GM23338 (cell line): Measurements from ENCODE around the gene VENTX. TPM values are rescaled to one million over a fixed set of nuclear protein-coding genes. Genes with fewer than 3 reads are reported as not detected.

Source experiments
- ATAC-seq: fragments of 200-7000 bp; cut with Tn5 transposase; 3 replicates; pipeline ENCODE4 v1.9.1; 2020
- DNase-seq: peaks from one replicate; pipeline ENCODE4 v3.0.0-alpha.2; 2015; ENCODE audit warnings: low spot score
- H2AFZ ChIP-seq: fragments of 200-600 bp; sonication (generic); 2 replicates; pipeline ENCODE4 v1.8.0; 2016; ENCODE audit warnings: antibody characterized with exemption, mild to moderate bottlenecking, moderate library complexity
- H3F3A ChIP-seq: fragments of 200-600 bp; sonication (generic); replicated peaks from 2 replicates; pipeline ENCODE4 v1.8.0; 2017; ENCODE audit warnings: antibody characterized with exemption, mixed run types, low read depth
- H3K27ac ChIP-seq: fragments of 200-600 bp; sonication (generic); 2 replicates; pipeline ENCODE4 v1.6.1; 2016; ENCODE audit warnings: low read depth
- H3K27me3 ChIP-seq: fragments of 200-600 bp; sonication (generic); 2 replicates; pipeline ENCODE4 v1.8.0; 2016; ENCODE audit warnings: mild to moderate bottlenecking, mixed run types, moderate library complexity; ENCODE audit not compliant: insufficient read depth
- H3K36me3 ChIP-seq: fragments of 200-600 bp; sonication (generic); 2 replicates; pipeline ENCODE4 v1.8.0; 2016; ENCODE audit warnings: mild to moderate bottlenecking; ENCODE audit not compliant: insufficient read depth
- H3K4me1 ChIP-seq: fragments of 200-600 bp; sonication (generic); 2 replicates; pipeline ENCODE4 v1.8.0; 2016; ENCODE audit warnings: mild to moderate bottlenecking, moderate library complexity; ENCODE audit not compliant: insufficient read depth
- H3K4me2 ChIP-seq: fragments of 200-600 bp; sonication (generic); 2 replicates; pipeline ENCODE4 v1.7.1; 2017; ENCODE audit warnings: mixed run types
- H3K4me3 ChIP-seq: fragments of 200-600 bp; sonication (generic); 2 replicates; pipeline ENCODE4 v1.6.1; 2016; ENCODE audit warnings: mixed run types
- H3K79me2 ChIP-seq: fragments of 200-600 bp; sonication (generic); replicated peaks from 2 replicates; pipeline ENCODE4 v1.8.0; 2017; ENCODE audit warnings: mild to moderate bottlenecking; ENCODE audit not compliant: insufficient read depth
- H3K9me2 ChIP-seq: fragments of 200-600 bp; sonication (generic); 2 replicates; pipeline ENCODE4 v1.8.0; 2017; ENCODE audit not compliant: insufficient read depth
- H4K20me1 ChIP-seq: fragments of 200-600 bp; sonication (generic); replicated peaks from 2 replicates; pipeline ENCODE4 v1.8.0; 2017; ENCODE audit warnings: mild to moderate bottlenecking; ENCODE audit not compliant: insufficient read depth
- H3K27ac Mint-ChIP-seq: 2 replicates; pipeline ENCODE4 v1.8.0; 2020; ENCODE audit warnings: inconsistent platforms, mild to moderate bottlenecking, moderate library complexity, mixed read lengths
- H3K27me3 Mint-ChIP-seq: 3 replicates; pipeline ENCODE4 v1.8.0; 2022; ENCODE audit warnings: low read depth, mild to moderate bottlenecking, moderate library complexity, mixed read lengths, inconsistent platforms; ENCODE audit not compliant: insufficient read depth, poor library complexity
- H3K36me3 Mint-ChIP-seq: 3 replicates; pipeline ENCODE4 v1.8.0; 2021; ENCODE audit warnings: low read depth, mild to moderate bottlenecking, inconsistent platforms, moderate library complexity, mixed read lengths
- H3K4me1 Mint-ChIP-seq: 3 replicates; pipeline ENCODE4 v1.8.0; 2020; ENCODE audit warnings: mild to moderate bottlenecking, inconsistent platforms, mixed read lengths
- H3K4me3 Mint-ChIP-seq: 3 replicates; pipeline ENCODE4 v1.8.0; 2021; ENCODE audit warnings: moderate library complexity, mild to moderate bottlenecking, inconsistent platforms, mixed read lengths
- H3K9me3 Mint-ChIP-seq: 3 replicates; pipeline ENCODE4 v1.8.0; 2020; ENCODE audit warnings: moderate library complexity, mild to moderate bottlenecking, inconsistent platforms, mixed read lengths
- CREB1 ChIP-seq: fragments of 250-450 bp; sonication (Bioruptor Pico); IDR thresholded peaks from 2 replicates; pipeline ENCODE4 v1.5.0; 2020; ENCODE audit warnings: low read depth, mild to moderate bottlenecking, moderate library complexity
- POLR2AphosphoS5 ChIP-seq: IDR thresholded peaks from 2 replicates; pipeline ENCODE4 v1.6.1; 2016; ENCODE audit warnings: antibody characterized with exemption, low read depth
- STAT1 ChIP-seq: IDR thresholded peaks from one replicate; pipeline ENCODE4 v1.6.1; 2016; ENCODE audit warnings: antibody characterized with exemption; ENCODE audit not compliant: unreplicated experiment
- ZNF114 ChIP-seq: fragments of 250-450 bp; sonication (Bioruptor Pico); IDR thresholded peaks from 2 replicates; pipeline ENCODE4 v1.5.0; 2020; ENCODE audit warnings: mild to moderate bottlenecking, moderate library complexity
- ZNF331 ChIP-seq: fragments of 250-450 bp; sonication (Bioruptor Pico); IDR thresholded peaks from 2 replicates; pipeline ENCODE4 v1.5.0; 2020; ENCODE audit warnings: low read depth, mild to moderate bottlenecking, moderate library complexity
- polyA plus RNA-seq: library from polyadenylated mRNA; unstranded; fragments of >200 nt; fragmentation: Nextera tagmentation; extraction: Ambion mirVana; gene quantifications from 2 replicates; pipeline ENCODE4 v1.2.1, GENCODE V29; 2016
- total RNA-seq: library from RNA; depleted of rRNA; stranded (reverse); fragments of >200 nt; shearing (Covaris generic); gene quantifications from 2 replicates; pipeline ENCODE4 v1.2.3, GENCODE V29; 2014
- TF ChIP-seq, protein P1 (sequence below): fragments of 250-450 bp; sonication (Bioruptor Pico); IDR thresholded peaks from 2 replicates; pipeline ENCODE4 v1.5.0; 2020; ENCODE audit warnings: mild to moderate bottlenecking, moderate library complexity
- TF ChIP-seq, protein P2 (sequence below): IDR thresholded peaks from 2 replicates; pipeline ENCODE4 v1.6.1; 2016; ENCODE audit warnings: antibody characterized with exemption
- TF ChIP-seq, protein P3 (sequence below): IDR thresholded peaks from one replicate; pipeline ENCODE4 v1.6.1; 2018; ENCODE audit warnings: antibody characterized with exemption; ENCODE audit not compliant: unreplicated experiment

Gene VENTX
- total and polyA plus RNA-seq, 2 experiments from 2014 or later = 4.8 to 8.1 TPM

DNA sequence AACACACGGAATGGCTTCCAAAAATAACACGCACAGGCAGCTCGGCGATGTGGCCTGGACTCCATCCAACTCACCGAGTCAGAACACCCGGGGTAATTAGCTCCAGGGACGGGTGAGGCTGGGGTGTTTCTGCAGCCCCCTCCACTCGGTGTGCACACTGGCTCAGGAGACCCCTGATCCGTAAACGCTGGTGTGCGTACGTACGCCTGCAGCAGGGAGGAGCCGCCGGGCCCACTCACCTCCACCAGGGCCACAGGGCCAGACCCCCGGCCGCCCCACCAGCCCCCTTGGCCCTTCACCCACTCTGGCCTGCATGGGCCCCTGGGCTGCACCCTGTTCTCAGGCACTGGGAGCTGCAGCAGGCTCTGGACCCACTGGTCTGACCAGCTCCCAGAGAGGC lies 30.0 kb upstream of the VENTX start (continued):
- TF ChIP-seq, protein P1, sequence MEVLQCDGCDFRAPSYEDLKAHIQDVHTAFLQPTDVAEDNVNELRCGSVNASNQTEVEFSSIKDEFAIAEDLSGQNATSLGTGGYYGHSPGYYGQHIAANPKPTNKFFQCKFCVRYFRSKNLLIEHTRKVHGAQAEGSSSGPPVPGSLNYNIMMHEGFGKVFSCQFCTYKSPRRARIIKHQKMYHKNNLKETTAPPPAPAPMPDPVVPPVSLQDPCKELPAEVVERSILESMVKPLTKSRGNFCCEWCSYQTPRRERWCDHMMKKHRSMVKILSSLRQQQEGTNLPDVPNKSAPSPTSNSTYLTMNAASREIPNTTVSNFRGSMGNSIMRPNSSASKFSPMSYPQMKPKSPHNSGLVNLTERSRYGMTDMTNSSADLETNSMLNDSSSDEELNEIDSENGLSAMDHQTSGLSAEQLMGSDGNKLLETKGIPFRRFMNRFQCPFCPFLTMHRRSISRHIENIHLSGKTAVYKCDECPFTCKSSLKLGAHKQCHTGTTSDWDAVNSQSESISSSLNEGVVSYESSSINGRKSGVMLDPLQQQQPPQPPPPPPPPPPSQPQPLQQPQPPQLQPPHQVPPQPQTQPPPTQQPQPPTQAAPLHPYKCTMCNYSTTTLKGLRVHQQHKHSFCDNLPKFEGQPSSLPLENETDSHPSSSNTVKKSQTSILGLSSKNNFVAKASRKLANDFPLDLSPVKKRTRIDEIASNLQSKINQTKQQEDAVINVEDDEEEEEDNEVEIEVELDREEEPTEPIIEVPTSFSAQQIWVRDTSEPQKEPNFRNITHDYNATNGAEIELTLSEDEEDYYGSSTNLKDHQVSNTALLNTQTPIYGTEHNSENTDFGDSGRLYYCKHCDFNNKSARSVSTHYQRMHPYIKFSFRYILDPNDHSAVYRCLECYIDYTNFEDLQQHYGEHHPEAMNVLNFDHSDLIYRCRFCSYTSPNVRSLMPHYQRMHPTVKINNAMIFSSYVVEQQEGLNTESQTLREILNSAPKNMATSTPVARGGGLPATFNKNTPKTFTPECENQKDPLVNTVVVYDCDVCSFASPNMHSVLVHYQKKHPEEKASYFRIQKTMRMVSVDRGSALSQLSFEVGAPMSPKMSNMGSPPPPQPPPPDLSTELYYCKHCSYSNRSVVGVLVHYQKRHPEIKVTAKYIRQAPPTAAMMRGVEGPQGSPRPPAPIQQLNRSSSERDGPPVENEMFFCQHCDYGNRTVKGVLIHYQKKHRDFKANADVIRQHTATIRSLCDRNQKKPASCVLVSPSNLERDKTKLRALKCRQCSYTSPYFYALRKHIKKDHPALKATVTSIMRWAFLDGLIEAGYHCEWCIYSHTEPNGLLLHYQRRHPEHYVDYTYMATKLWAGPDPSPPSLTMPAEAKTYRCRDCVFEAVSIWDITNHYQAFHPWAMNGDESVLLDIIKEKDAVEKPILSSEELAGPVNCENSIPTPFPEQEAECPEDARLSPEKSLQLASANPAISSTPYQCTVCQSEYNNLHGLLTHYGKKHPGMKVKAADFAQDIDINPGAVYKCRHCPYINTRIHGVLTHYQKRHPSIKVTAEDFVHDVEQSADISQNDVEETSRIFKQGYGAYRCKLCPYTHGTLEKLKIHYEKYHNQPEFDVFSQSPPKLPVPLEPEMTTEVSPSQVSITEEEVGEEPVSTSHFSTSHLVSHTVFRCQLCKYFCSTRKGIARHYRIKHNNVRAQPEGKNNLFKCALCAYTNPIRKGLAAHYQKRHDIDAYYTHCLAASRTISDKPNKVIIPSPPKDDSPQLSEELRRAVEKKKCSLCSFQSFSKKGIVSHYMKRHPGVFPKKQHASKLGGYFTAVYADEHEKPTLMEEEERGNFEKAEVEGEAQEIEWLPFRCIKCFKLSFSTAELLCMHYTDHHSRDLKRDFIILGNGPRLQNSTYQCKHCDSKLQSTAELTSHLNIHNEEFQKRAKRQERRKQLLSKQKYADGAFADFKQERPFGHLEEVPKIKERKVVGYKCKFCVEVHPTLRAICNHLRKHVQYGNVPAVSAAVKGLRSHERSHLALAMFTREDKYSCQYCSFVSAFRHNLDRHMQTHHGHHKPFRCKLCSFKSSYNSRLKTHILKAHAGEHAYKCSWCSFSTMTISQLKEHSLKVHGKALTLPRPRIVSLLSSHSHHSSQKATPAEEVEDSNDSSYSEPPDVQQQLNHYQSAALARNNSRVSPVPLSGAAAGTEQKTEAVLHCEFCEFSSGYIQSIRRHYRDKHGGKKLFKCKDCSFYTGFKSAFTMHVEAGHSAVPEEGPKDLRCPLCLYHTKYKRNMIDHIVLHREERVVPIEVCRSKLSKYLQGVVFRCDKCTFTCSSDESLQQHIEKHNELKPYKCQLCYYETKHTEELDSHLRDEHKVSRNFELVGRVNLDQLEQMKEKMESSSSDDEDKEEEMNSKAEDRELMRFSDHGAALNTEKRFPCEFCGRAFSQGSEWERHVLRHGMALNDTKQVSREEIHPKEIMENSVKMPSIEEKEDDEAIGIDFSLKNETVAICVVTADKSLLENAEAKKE (CRISPR knock-in tag) = no peak
- TF ChIP-seq POLR2AphosphoS5 = no peak

DNA sequence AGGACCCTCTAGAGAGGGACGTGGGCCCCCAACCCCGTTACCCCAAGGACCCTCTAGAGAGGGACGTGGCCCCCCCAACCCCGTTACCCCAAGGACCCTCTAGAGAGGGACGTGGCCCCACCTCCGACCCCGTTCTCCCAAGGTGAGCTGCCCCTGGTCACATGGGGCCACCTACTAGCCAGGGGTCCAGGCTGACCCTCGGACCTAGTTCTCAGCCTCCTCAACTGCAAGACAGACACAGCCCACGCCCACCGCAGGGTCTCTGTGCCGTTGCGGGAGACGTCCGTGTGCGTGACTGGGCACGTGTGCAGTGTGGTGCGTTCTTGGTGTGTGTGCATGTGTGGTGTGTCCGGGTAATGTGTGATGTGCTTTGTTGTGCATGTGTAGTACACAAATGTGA lies 29.2 kb upstream of the VENTX start:
- H3K27me3 Mint-ChIP-seq = peaks cover 2% of the 10 kb centered on the region
- no peaks in the 10 kb centered on the region for H3K36me3 Mint-ChIP-seq
- peaks cover 4% of the 10 kb centered on the region; the same call in 1 of the 2 replicates for H3K9me2 ChIP-seq
- H3K9me3 Mint-ChIP-seq = no peaks in the 10 kb centered on the region; the same call in 2 of the 3 replicates
- no peak overlapping the region for H3K4me3 Mint-ChIP-seq
- H3K4me1 ChIP-seq = no peaks in the 10 kb centered on the region
- no peaks in the 10 kb centered on the region for H3K4me1 Mint-ChIP-seq
- DNase-seq (no peak), ATAC-seq (no peak)
- H3F3A ChIP-seq = 0 out of 2 replicates have a peak, but pooled peaks cover 3% of the 10 kb centered on the region
- H3K36me3 ChIP-seq = no peaks in the 10 kb centered on the region
- no peaks in the 10 kb centered on the region for H4K20me1 ChIP-seq
- no peaks in the 10 kb centered on the region for H3K27me3 ChIP-seq
- H3K4me3 ChIP-seq = no peak overlapping the region
- H2AFZ ChIP-seq = no peak overlapping the region
- no peak overlapping the region for H3K27ac Mint-ChIP-seq
- H3K79me2 ChIP-seq = no peaks in the 10 kb centered on the region
- no peak overlapping the region for H3K4me2 ChIP-seq
- H3K27ac ChIP-seq = no peak overlapping the region
- TF ChIP-seq STAT1 (no peak), ZNF114 (CRISPR knock-in tag) (no peak), CREB1 (no peak), ZNF331 (CRISPR knock-in tag) (no peak), POLR2AphosphoS5 (no peak)
- TF ChIP-seq, protein P2, sequence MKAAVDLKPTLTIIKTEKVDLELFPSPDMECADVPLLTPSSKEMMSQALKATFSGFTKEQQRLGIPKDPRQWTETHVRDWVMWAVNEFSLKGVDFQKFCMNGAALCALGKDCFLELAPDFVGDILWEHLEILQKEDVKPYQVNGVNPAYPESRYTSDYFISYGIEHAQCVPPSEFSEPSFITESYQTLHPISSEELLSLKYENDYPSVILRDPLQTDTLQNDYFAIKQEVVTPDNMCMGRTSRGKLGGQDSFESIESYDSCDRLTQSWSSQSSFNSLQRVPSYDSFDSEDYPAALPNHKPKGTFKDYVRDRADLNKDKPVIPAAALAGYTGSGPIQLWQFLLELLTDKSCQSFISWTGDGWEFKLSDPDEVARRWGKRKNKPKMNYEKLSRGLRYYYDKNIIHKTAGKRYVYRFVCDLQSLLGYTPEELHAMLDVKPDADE = no peak
- TF ChIP-seq, protein P3, sequence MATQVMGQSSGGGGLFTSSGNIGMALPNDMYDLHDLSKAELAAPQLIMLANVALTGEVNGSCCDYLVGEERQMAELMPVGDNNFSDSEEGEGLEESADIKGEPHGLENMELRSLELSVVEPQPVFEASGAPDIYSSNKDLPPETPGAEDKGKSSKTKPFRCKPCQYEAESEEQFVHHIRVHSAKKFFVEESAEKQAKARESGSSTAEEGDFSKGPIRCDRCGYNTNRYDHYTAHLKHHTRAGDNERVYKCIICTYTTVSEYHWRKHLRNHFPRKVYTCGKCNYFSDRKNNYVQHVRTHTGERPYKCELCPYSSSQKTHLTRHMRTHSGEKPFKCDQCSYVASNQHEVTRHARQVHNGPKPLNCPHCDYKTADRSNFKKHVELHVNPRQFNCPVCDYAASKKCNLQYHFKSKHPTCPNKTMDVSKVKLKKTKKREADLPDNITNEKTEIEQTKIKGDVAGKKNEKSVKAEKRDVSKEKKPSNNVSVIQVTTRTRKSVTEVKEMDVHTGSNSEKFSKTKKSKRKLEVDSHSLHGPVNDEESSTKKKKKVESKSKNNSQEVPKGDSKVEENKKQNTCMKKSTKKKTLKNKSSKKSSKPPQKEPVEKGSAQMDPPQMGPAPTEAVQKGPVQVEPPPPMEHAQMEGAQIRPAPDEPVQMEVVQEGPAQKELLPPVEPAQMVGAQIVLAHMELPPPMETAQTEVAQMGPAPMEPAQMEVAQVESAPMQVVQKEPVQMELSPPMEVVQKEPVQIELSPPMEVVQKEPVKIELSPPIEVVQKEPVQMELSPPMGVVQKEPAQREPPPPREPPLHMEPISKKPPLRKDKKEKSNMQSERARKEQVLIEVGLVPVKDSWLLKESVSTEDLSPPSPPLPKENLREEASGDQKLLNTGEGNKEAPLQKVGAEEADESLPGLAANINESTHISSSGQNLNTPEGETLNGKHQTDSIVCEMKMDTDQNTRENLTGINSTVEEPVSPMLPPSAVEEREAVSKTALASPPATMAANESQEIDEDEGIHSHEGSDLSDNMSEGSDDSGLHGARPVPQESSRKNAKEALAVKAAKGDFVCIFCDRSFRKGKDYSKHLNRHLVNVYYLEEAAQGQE = no peak
